ENCODE results near the gene PRRX2.

DNA sequence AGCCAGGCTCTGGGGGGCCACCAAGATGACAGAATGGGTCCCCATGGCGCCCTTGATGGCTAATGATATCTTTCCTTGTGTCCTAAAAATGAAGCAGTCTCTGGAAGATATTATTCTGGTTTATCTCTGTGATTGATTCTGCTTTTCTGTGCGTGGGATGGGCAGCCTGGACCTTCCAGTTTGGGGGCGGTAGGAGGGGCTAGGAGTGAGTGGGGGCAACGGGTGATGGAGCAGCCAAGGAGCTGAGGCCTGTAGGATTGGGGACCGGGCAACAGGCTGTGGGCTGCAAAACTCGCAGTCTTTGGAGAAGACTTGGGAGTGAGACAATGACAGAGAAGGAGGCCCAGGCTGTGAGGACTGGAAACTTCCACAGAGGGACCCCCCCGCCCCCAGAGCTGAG is 8.8 kb downstream of the PRRX2 start:
- TF ChIP-seq, protein P1, sequence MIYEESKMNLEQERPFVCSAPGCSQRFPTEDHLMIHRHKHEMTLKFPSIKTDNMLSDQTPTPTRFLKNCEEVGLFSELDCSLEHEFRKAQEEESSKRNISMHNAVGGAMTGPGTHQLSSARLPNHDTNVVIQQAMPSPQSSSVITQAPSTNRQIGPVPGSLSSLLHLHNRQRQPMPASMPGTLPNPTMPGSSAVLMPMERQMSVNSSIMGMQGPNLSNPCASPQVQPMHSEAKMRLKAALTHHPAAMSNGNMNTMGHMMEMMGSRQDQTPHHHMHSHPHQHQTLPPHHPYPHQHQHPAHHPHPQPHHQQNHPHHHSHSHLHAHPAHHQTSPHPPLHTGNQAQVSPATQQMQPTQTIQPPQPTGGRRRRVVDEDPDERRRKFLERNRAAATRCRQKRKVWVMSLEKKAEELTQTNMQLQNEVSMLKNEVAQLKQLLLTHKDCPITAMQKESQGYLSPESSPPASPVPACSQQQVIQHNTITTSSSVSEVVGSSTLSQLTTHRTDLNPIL (CRISPR knock-in tag; IDR thresholded peaks at IDR 0.05; ENCODE audit: low read depth), result no peak
- TF ChIP-seq POU6F1 (CRISPR knock-in tag; IDR thresholded peaks at IDR 0.05; ENCODE audit: borderline replicate concordance, low read depth) (no peak), OSR1 (CRISPR knock-in tag; IDR thresholded peaks at IDR 0.05) (no peak), PATZ1 (CRISPR knock-in tag; IDR thresholded peaks at IDR 0.05; ENCODE audit: borderline replicate concordance) (no peak), PPARA (CRISPR knock-in tag; IDR thresholded peaks at IDR 0.05; ENCODE audit: borderline replicate concordance) (no peak), TSHZ2 (CRISPR knock-in tag; IDR thresholded peaks at IDR 0.05) (no peak), TOX (CRISPR knock-in tag; IDR thresholded peaks at IDR 0.05; ENCODE audit: borderline replicate concordance) (no peak), ZC3H10 (CRISPR knock-in tag; IDR thresholded peaks at IDR 0.05) (no peak)
- TF ChIP-seq, protein P2, sequence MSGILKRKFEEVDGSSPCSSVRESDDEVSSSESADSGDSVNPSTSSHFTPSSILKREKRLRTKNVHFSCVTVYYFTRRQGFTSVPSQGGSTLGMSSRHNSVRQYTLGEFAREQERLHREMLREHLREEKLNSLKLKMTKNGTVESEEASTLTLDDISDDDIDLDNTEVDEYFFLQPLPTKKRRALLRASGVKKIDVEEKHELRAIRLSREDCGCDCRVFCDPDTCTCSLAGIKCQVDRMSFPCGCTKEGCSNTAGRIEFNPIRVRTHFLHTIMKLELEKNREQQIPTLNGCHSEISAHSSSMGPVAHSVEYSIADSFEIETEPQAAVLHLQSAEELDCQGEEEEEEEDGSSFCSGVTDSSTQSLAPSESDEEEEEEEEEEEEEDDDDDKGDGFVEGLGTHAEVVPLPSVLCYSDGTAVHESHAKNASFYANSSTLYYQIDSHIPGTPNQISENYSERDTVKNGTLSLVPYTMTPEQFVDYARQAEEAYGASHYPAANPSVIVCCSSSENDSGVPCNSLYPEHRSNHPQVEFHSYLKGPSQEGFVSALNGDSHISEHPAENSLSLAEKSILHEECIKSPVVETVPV (CRISPR knock-in tag; IDR thresholded peaks at IDR 0.05), result no peak
